LNCAP (cell line): ENCODE measurements around the gene B3GAT2.

Experiments used
- TF ChIP-seq, protein P1 (sequence below): fragments of 450-650 bp; IDR thresholded peaks from 2 replicates; pipeline ENCODE4 v1.5.1; 2017; ENCODE audit warnings: mild to moderate bottlenecking

B3GAT2 gene, protein sequence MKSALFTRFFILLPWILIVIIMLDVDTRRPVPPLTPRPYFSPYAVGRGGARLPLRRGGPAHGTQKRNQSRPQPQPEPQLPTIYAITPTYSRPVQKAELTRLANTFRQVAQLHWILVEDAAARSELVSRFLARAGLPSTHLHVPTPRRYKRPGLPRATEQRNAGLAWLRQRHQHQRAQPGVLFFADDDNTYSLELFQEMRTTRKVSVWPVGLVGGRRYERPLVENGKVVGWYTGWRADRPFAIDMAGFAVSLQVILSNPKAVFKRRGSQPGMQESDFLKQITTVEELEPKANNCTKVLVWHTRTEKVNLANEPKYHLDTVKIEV

DNA sequence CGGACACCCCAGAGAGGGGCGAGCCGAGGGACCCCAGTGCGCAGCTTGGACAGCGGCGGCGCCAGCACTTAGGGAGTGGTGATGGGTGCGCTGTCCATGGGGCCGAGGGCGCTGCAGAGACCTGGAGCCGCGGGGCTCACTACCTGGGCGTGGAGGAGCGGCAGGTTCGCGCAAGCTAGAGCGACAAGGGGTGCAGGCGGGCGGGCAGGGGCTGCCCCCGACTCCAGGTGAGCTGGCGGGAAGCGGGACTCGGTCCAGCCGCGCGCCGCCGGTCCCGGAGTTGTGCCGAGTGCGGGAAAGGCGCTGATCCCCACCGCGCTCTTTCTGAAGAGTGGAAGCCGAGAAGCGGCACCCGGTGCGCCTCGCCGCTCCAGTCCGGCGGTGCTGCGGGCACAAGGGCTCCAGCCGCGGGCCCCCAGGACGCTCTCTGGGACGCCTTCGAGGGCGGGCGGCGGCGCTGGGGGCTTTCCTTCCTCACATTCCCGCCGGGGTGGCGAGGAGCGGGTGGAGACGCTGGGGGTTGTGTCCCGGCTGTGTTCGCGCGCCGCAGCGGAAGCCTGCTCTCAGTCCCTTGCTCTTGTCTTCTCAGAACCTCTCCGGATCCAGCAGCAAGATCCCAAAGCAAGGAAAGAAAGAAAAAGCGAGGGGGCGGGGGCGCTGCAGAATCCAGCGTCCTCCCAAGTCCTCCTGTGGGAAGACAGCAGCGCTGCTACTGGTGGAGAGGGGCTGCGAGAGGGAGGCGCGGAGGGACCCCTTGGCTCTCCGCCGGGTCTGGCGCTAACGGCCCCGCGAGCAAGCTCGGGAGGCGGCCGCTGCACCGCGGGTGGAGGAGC is at the start of gene B3GAT2:
Gene B3GAT2, minus strand, starts transcription at position 610 of the 833 bp plus-strand sequence. CDS start 631 bp downstream, outside the sequence.
- TF ChIP-seq, protein P1, sequence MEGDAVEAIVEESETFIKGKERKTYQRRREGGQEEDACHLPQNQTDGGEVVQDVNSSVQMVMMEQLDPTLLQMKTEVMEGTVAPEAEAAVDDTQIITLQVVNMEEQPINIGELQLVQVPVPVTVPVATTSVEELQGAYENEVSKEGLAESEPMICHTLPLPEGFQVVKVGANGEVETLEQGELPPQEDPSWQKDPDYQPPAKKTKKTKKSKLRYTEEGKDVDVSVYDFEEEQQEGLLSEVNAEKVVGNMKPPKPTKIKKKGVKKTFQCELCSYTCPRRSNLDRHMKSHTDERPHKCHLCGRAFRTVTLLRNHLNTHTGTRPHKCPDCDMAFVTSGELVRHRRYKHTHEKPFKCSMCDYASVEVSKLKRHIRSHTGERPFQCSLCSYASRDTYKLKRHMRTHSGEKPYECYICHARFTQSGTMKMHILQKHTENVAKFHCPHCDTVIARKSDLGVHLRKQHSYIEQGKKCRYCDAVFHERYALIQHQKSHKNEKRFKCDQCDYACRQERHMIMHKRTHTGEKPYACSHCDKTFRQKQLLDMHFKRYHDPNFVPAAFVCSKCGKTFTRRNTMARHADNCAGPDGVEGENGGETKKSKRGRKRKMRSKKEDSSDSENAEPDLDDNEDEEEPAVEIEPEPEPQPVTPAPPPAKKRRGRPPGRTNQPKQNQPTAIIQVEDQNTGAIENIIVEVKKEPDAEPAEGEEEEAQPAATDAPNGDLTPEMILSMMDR, result no peak

DNA sequence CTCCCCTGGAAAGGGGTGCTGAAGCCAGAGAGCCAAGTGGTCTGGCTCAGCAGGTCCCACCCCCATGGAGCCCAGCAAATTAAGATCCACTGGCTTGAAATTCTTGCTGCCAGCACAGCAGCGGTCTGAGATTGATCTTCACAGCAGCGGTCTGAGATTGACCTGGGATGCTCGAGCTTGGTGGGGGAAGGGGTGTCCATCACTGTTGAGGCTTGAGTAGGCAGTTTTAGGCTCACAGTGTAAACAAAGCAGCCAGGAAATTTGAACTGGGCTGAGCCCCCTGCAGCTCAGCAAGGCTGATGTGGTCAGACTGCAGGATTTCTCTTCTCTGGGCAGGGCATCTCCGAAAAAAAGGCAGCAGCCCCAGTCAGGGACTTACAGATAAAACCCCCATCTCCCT is 41.3 kb upstream of the B3GAT2 start:
- TF ChIP-seq, protein P1, result no peak

DNA sequence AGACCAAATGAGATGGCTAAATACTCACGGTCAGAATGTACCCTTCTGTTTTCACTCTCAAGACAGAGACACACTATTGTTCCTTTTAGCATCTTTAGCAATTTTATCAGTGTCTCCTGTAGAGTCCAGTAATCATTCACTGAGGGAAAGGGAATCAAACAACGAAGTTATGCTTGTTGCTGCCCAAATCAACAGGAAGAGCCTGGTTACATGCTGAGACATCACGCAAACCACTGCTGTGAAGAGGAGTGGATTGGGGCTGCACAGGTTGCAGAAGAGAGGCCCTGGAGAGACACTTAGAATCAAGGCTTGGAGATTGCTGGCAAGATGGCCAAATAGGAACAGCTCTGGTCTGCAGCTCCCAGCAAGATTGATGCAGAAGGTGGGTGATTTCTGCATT is 40.5 kb upstream of the B3GAT2 start:
- TF ChIP-seq, protein P1, result no peak

DNA sequence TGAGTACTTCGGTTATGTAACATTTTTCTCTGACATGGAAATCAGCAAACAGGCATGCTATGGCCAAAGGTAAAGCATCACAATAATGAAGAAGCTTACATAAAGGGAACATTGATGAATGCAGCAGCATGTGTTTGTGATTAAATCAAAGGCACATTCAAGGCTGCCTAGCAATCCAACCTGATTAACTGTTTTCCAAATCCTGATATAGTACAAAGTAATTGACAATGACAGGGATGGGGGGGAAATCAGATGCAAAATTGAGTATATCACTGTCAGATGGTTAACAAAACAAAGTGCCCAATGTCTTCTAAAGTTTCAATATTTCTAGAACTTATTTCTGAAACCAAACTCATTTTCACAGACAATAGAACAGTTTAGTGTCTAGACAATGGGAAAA is 39.2 kb upstream of the B3GAT2 start:
- TF ChIP-seq, protein P1, result no peak

DNA sequence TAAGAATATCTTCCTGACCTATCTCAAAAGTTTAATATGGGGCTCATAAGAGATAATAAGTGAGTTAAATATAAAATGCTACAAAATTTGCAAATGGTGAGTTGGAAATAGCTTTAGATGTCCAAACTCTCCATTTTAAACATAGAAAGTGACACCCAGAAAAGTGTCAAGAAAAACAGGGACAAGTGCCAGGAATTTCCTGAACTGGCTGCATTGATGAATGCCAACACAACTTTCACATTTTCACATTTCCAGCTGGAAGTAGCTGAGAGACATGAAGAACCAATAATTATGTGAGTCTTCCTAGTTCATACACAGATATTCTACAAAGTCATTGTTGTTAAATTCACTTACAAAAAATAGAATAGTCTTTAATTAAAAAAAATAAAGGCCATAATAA is 38.6 kb upstream of the B3GAT2 start:
- TF ChIP-seq, protein P1, result no peak

DNA sequence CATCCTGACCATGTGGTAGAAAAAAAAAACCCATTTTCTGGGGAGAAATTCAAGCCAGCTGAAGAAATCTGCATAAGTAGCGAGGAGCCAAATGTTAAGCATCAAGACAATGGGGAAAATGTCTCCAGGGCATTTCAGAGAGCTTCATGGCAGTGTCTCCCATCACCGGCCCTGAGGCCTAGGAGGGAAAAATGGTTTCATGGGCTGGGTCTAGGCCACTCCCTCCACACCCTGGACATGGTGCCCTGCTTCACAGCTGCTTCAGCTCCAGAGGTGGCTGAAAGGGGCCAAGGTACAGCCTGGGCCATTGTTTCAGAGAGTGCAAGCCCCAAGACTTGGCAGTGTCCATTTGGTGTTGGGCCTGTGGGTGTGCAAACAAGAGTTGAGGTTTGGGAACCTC is 34.4 kb upstream of the B3GAT2 start:
- TF ChIP-seq, protein P1, result no peak

DNA sequence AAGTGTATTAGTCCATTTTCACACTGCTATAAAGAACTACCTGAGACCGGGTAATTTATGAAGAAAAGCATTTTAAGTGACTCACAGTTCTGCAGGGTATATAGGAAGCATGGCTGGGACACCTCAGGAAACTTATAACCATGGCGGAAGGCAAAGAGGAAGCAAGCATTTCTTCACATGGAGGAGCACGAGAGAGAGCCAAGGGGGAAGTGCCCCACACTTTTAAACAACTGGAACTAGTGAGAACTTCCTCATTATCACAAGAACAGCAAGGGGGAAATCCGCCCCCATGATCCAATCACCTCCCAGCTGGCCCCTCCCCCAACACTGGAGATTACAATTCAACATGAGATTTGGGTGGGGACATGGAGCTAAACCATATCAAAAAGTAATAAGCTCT is 28.3 kb upstream of the B3GAT2 start:
- TF ChIP-seq, protein P1, result no peak
